OCI-LY3 (cell line): Measurements from ENCODE around the gene SMIM14.

ENCODE experiments used
- H2AFZ ChIP-seq: fragments of 200-600, 300-600 bp; shearing (Covaris generic); 2 replicates; pipeline ENCODE4 v1.6.0; 2014; ENCODE audit warnings: antibody characterized with exemption, low read depth, low read length
- H3K27ac ChIP-seq: fragments of 200-600, 300-600 bp; sonication (generic); 2 replicates; pipeline ENCODE4 v1.5.1; 2014; ENCODE audit warnings: mild to moderate bottlenecking, low read length, moderate library complexity, mixed read lengths
- H3K27me3 ChIP-seq: fragments of 200-600, 300-600 bp; sonication (generic); 2 replicates; pipeline ENCODE4 v1.6.1; 2014; ENCODE audit warnings: low read depth, low read length, mixed read lengths
- H3K36me3 ChIP-seq: fragments of 200-600, 300-600 bp; sonication (generic); replicated peaks from 2 replicates; pipeline ENCODE3; 2014; ENCODE audit warnings: low read depth, low read length, mixed read lengths
- H3K4me1 ChIP-seq: fragments of 300-600, 200-600 bp; sonication (generic); 2 replicates; pipeline ENCODE4 v1.6.1; 2014; ENCODE audit warnings: low read length, mixed read lengths
- H3K4me2 ChIP-seq: fragments of 200-600, 300-600 bp; sonication (generic); 2 replicates; pipeline ENCODE4 v1.6.1; 2014; ENCODE audit warnings: low read length, mixed read lengths
- H3K4me3 ChIP-seq: fragments of 300-600, 200-600 bp; sonication (generic); 2 replicates; pipeline ENCODE4 v1.5.1; 2014; ENCODE audit warnings: antibody characterized with exemption, mild to moderate bottlenecking, low read length, moderate library complexity
- H3K79me2 ChIP-seq: fragments of 300-600, 200-600 bp; shearing (Covaris generic); 2 replicates; pipeline ENCODE4 v1.6.1; 2014; ENCODE audit warnings: mild to moderate bottlenecking, low read length, mixed read lengths
- H3K9ac ChIP-seq: fragments of 300-600, 200-600 bp; shearing (Covaris generic); 2 replicates; pipeline ENCODE4 v1.6.0; 2014; ENCODE audit warnings: mild to moderate bottlenecking, low read length, moderate library complexity
- H3K9me3 ChIP-seq: fragments of 200-600, 300-600 bp; shearing (Covaris generic); 2 replicates; pipeline ENCODE4 v1.6.1; 2014; ENCODE audit warnings: low read length, mixed read lengths; ENCODE audit not compliant: insufficient read depth
- H4K20me1 ChIP-seq: fragments of 200-600, 300-600 bp; sonication (generic); 2 replicates; pipeline ENCODE4 v1.6.1; 2016; ENCODE audit warnings: low read length, mixed read lengths; ENCODE audit not compliant: insufficient read depth
- EZH2phosphoT487 ChIP-seq: fragments of 200-600 bp; shearing (Covaris generic); IDR thresholded peaks from 2 replicates; pipeline ENCODE4 v1.6.1; 2018; ENCODE audit warnings: antibody characterized with exemption, mixed run types, low read depth
- TF ChIP-seq, protein P1 (sequence below): fragments of 200-600, 300-600 bp; sonication (generic); IDR thresholded peaks from 2 replicates; pipeline ENCODE4 v1.5.1; 2014; ENCODE audit warnings: antibody characterized with exemption, low read length, low read depth

SMIM14 gene

GRCh38 chr4:39565878-39566600 is 72.6 kb downstream of the SMIM14 start:
- H3K36me3 ChIP-seq = peaks cover 10% of the 10 kb centered on the region
- no peak overlapping the region for H3K4me2 ChIP-seq
- H3K4me1 ChIP-seq = peaks cover 10% of the 10 kb centered on the region
- no peaks in the 10 kb centered on the region for H4K20me1 ChIP-seq
- no peak overlapping the region for H3K4me3 ChIP-seq
- no peaks in the 10 kb centered on the region for H3K9me3 ChIP-seq
- H3K9ac ChIP-seq = no peak overlapping the region
- TF ChIP-seq, protein P1, sequence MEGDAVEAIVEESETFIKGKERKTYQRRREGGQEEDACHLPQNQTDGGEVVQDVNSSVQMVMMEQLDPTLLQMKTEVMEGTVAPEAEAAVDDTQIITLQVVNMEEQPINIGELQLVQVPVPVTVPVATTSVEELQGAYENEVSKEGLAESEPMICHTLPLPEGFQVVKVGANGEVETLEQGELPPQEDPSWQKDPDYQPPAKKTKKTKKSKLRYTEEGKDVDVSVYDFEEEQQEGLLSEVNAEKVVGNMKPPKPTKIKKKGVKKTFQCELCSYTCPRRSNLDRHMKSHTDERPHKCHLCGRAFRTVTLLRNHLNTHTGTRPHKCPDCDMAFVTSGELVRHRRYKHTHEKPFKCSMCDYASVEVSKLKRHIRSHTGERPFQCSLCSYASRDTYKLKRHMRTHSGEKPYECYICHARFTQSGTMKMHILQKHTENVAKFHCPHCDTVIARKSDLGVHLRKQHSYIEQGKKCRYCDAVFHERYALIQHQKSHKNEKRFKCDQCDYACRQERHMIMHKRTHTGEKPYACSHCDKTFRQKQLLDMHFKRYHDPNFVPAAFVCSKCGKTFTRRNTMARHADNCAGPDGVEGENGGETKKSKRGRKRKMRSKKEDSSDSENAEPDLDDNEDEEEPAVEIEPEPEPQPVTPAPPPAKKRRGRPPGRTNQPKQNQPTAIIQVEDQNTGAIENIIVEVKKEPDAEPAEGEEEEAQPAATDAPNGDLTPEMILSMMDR = no peak
- TF ChIP-seq EZH2phosphoT487 = no peak
- no peak overlapping the region for H3K27ac ChIP-seq
- no peaks in the 10 kb centered on the region for H3K79me2 ChIP-seq
- H3K27me3 ChIP-seq = no peaks in the 10 kb centered on the region
- no peak overlapping the region for H2AFZ ChIP-seq

DNA sequence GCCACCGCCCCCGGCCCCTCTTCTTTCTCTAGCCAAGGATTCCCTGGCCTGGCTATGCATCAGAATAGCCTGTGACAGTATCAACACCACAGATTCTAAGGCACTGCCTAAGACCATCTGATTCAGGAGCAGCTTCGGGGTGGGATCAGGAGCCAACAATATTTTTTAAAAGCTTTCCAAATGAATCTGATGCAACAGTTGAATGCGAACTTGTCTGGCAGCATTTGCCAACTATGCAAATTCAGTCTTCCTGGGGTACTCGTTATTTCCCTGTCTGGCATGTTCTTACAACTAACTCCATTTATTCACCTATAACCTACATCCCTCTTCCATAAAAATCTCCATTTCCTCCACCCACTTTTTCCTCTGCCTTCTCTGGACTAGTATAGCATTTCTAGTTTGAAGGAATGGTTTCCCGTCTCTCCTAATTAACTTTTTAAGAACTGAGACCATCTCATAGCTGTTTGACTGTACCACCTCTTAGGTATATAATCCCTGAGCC is 75.3 kb downstream of the SMIM14 start:
- Histone ChIP-seq H3K4me3 (no peak overlapping the region), H3K4me1 (peaks cover 2% of the 10 kb centered on the region; the same call in 1 of the 2 replicates), H3K36me3 (peaks cover 10% of the 10 kb centered on the region), H3K9ac (no peak overlapping the region), H3K27me3 (no peaks in the 10 kb centered on the region), H3K4me2 (no peak overlapping the region), H3K27ac (no peak overlapping the region), H3K9me3 (no peaks in the 10 kb centered on the region), H2AFZ (no peak overlapping the region), H3K79me2 (no peaks in the 10 kb centered on the region), H4K20me1 (no peaks in the 10 kb centered on the region)
- TF ChIP-seq, protein P1 = no peak
- no peak for TF ChIP-seq EZH2phosphoT487

GRCh38 chr4:39562792-39563191 is 75.9 kb downstream of the SMIM14 start:
- Histone ChIP-seq H3K36me3 (peaks cover 10% of the 10 kb centered on the region), H3K4me1 (no peaks in the 10 kb centered on the region), H3K9me3 (no peaks in the 10 kb centered on the region), H3K4me3 (no peak overlapping the region), H3K4me2 (no peak overlapping the region), H3K79me2 (no peaks in the 10 kb centered on the region), H2AFZ (no peak overlapping the region), H3K27me3 (no peaks in the 10 kb centered on the region), H4K20me1 (no peaks in the 10 kb centered on the region), H3K9ac (no peak overlapping the region), H3K27ac (no peak overlapping the region)
- TF ChIP-seq, protein P1 = no peak
- TF ChIP-seq EZH2phosphoT487 = no peak

DNA sequence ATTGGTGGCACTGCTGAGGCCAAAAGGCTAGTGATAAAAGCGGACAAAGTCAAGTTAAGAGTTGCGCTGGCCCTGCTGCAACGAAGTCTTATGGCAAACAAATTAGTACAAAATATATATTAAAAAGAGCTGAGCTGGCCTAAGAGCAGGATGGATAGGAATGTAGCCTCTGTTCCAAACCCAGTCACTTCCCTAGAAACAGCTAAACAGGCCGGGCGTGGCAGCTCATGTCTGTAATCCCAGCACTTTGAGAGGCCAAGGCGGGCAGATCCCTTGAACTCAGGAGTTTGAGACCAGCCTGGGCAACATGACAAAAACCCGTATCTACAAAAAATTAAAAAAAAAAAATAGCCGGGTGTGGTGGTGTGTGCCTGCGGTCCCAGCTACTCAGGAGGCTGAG is 79.0 kb downstream of the SMIM14 start:
- no peak for TF ChIP-seq EZH2phosphoT487
- TF ChIP-seq, protein P1 = no peak

More for the DNA sequence above, 79.0 kb downstream of the SMIM14 start:
- H3K79me2 ChIP-seq = no peaks in the 10 kb centered on the region
- no peaks in the 10 kb centered on the region for H3K4me1 ChIP-seq
- H3K27ac ChIP-seq = no peak overlapping the region
- no peak overlapping the region for H3K9ac ChIP-seq
- H4K20me1 ChIP-seq = no peaks in the 10 kb centered on the region
- H2AFZ ChIP-seq = no peak overlapping the region
- no peaks in the 10 kb centered on the region for H3K27me3 ChIP-seq
- no peak overlapping the region for H3K4me3 ChIP-seq
- H3K36me3 ChIP-seq = no peaks in the 10 kb centered on the region
- no peak overlapping the region for H3K4me2 ChIP-seq
- no peaks in the 10 kb centered on the region for H3K9me3 ChIP-seq
